ENCODE measurements around the gene DMWD.

The DMWD gene, protein sequence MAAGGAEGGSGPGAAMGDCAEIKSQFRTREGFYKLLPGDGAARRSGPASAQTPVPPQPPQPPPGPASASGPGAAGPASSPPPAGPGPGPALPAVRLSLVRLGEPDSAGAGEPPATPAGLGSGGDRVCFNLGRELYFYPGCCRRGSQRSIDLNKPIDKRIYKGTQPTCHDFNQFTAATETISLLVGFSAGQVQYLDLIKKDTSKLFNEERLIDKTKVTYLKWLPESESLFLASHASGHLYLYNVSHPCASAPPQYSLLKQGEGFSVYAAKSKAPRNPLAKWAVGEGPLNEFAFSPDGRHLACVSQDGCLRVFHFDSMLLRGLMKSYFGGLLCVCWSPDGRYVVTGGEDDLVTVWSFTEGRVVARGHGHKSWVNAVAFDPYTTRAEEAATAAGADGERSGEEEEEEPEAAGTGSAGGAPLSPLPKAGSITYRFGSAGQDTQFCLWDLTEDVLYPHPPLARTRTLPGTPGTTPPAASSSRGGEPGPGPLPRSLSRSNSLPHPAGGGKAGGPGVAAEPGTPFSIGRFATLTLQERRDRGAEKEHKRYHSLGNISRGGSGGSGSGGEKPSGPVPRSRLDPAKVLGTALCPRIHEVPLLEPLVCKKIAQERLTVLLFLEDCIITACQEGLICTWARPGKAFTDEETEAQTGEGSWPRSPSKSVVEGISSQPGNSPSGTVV

DNA sequence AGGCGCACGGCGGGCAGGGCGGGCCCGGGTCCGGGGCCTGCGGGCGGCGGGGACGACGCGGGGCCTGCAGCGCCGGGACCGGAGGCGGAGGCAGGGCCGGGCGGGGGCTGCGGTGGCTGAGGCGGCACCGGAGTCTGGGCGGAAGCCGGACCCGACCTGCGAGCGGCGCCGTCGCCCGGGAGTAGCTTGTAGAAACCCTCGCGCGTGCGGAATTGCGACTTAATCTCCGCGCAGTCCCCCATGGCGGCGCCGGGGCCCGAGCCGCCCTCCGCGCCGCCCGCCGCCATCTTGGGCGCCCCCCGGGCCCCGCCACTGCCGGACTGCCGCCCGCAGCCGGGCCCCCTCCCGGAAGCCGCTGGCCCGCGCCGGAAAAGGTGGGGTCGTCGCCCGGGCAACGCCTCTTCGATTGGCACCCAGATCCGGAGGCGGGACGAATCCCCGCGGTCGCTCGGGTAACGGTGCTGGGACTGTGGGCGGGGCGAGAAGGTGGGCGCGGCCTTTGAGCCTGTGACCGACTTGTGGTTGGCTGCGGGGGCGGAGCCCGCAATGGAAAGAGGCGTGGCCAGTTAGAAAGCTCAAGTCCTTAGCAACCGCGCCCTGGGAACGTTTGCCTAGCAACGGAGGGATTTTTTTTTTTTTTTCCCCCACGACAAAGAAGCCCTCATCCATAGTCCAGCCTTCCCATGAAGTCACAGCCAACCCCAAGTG, at the start of gene DMWD:
TSS of gene DMWD (minus strand) at position 376 of the 708 bp plus-strand sequence. CDS start at position 287, 89 bp downstream.
- TF ChIP-seq CTCF (IDR thresholded peaks at IDR 0.05) = no peak

DNA sequence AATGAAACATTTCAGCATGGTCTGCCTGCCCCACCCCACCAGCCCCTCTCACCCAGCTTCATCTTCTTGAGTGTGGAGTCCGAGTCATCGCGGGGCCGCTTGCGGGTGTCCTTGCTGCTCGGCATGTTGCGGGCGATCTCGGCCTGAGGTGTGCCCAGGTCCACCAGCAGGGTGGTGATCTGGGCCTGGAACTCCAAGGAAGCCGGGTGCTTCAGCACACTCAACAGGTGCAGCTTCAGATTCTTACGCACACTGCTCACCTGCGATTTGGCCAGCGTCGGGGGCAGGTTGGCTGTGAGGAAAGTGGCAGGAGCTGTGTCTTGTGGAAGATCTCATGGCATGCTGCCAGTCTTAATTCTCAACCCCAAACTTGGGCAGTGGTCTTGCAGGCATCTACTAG, 49.6 kb upstream of the DMWD start:
- TF ChIP-seq CTCF (IDR thresholded peaks at IDR 0.05) = no peak

DNA sequence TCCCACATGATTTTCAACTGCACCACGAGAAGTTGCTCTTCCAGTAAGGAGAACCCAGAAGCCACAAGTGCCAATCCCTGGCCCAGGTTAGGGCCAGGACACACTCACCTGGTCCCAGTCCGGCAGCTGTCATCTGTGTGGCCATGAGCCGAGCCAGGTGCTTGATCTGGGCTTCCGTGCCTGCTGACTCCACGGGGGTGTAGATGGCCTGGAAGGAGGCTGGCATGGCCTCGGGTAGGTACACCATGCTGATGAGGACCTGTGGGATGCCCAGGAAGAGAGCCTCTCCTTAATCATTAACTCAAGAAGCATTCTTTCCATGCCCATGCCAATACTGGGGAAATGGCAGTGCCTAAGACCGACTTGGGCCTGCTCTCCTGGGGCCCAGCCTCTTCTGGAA, 42.3 kb upstream of the DMWD start:
- TF ChIP-seq CTCF (IDR thresholded peaks at IDR 0.05) = no peak

GRCh38 chr19:45828945-45829344, 36.3 kb upstream of the DMWD start:
- no peak for TF ChIP-seq CTCF (IDR thresholded peaks at IDR 0.05)

GRCh38 chr19:45828523-45828922, 35.9 kb upstream of the DMWD start:
- TF ChIP-seq CTCF (IDR thresholded peaks at IDR 0.05) = no peak

DNA sequence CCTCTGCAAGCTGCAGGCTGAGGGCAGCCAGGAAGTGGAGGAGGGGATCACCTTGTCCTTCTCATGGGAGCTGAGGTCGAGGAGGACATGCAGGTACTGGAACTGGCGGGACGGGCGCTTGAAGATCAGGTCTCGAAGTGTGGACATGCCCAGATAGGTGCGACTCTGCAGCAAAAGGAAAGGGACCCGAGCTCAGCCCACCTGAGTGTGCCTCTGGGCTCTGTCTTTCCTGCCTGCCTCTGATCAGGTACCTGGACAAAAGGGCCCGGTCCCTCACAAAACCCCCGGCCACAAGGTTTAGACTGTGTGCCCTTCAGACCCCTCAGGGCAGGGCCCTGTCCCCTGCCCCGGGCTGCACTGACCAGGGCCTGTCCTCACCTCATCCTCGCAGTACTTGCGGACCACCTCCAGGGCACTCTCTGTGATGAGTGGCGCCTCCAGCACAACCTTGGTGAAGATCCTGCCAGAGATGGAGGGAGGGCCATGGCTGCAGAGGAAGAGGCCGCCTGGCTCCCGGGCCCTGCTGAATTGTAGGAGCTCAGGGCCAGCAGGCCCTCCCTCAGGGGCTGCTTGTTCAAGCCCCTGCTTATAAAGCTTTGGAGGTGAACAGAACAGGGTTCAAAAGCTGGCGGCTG, 34.9 kb upstream of the DMWD start:
- no peak for TF ChIP-seq CTCF (IDR thresholded peaks at IDR 0.05)

DNA sequence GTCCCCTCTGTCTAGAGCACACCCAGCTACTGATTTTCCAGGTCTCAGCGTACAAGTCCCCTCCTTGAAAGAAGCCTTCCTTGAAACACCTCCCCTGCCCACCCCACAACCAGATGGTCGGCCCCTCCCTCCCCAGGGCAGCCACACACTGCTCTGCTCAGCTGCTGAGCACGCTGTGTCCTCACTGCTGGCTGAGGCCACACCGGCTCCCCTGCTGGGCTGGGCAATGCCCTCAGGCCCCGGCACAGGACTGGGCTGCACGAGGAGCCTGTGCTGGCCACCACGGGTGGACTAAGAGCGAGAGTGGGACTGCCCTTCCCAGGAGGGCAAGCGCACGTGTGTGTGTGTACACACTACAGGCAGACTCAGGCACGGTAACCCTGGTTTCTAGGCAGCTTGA, 34.3 kb upstream of the DMWD start:
- no peak for TF ChIP-seq CTCF (IDR thresholded peaks at IDR 0.05)
